ENCODE measurements around the gene PLSCR1.
"Not testable (repeated sequence)": the region's sequence is repeated elsewhere in the genome, so short reads cannot be mapped to it uniquely, and the experiment has no call there.

Gene PLSCR1

GRCh38 chr3:146493761-146494160, 50.6 kb downstream of the PLSCR1 start:
- no peak for DNase-seq (ENCODE audit: low read depth, low spot score)
- no peak overlapping the region for H3K9ac ChIP-seq (ENCODE audit: insufficient read length, low read depth)
- no peaks in the 10 kb centered on the region for H3K4me1 ChIP-seq (ENCODE audit: insufficient read depth, insufficient read length)
- peaks cover 11% of the 10 kb centered on the region; the same call in 1 of the 2 replicates for H3K9me3 ChIP-seq (ENCODE audit: insufficient read depth, low read length)
- no peak for TF ChIP-seq YY1 (IDR thresholded peaks at IDR 0.05; ENCODE audit: insufficient read depth, insufficient read length)
- no peak for TF ChIP-seq ZNF274 (IDR thresholded peaks at IDR 0.05; ENCODE audit: low read depth, low read length)
- H3K4me3 ChIP-seq (ENCODE audit: insufficient read length, low read depth), result no peak overlapping the region
- H3K36me3 ChIP-seq (ENCODE audit: insufficient read depth, insufficient read length, low read length), result no peaks in the 10 kb centered on the region
- H3K27me3 ChIP-seq (ENCODE audit: insufficient read depth, insufficient read length), result no peaks in the 10 kb centered on the region

- Histone ChIP-seq H3K36me3 (ENCODE audit: insufficient read depth, insufficient read length, low read length) (no peaks in the 10 kb centered on the region), H3K27me3 (ENCODE audit: insufficient read depth, insufficient read length) (no peaks in the 10 kb centered on the region), H3K9me3 (ENCODE audit: insufficient read depth, low read length) (peaks cover 11% of the 10 kb centered on the region; the same call in 1 of the 2 replicates), H3K4me1 (ENCODE audit: insufficient read depth, insufficient read length) (no peaks in the 10 kb centered on the region), H3K9ac (ENCODE audit: insufficient read length, low read depth) (no peak overlapping the region), H3K4me3 (ENCODE audit: insufficient read length, low read depth) (no peak overlapping the region)
- DNase-seq (ENCODE audit: low read depth, low spot score), result no peak
- TF ChIP-seq YY1 (IDR thresholded peaks at IDR 0.05; ENCODE audit: insufficient read depth, insufficient read length), result no peak
- TF ChIP-seq ZNF274 (IDR thresholded peaks at IDR 0.05; ENCODE audit: low read depth, low read length), result no peak
- no peak for TF ChIP-seq SUZ12 (IDR thresholded peaks at IDR 0.05; ENCODE audit: extremely low read depth, insufficient read depth, insufficient read length)
Measured at GRCh38 chr3:146493221-146493620, 51.2 kb downstream of the PLSCR1 start.

- no peaks in the 10 kb centered on the region for H3K36me3 ChIP-seq (ENCODE audit: insufficient read depth, insufficient read length, low read length)
- no peak overlapping the region for H3K4me3 ChIP-seq (ENCODE audit: insufficient read length, low read depth)
- no peaks in the 10 kb centered on the region for H3K4me1 ChIP-seq (ENCODE audit: insufficient read depth, insufficient read length)
- H3K9ac ChIP-seq (ENCODE audit: insufficient read length, low read depth), result no peak overlapping the region
- H3K9me3 ChIP-seq (ENCODE audit: insufficient read depth, low read length), result no peaks in the 10 kb centered on the region
- TF ChIP-seq YY1 (IDR thresholded peaks at IDR 0.05; ENCODE audit: insufficient read depth, insufficient read length) (no peak), SUZ12 (IDR thresholded peaks at IDR 0.05; ENCODE audit: extremely low read depth, insufficient read depth, insufficient read length) (no peak), ZNF274 (IDR thresholded peaks at IDR 0.05; ENCODE audit: low read depth, low read length) (no peak)
- no peaks in the 10 kb centered on the region for H3K27me3 ChIP-seq (ENCODE audit: insufficient read depth, insufficient read length)
- DNase-seq (ENCODE audit: low read depth, low spot score), result no peak
Measured at GRCh38 chr3:146491303-146491702, 53.1 kb downstream of the PLSCR1 start.

- Histone ChIP-seq H3K27me3 (ENCODE audit: insufficient read depth, insufficient read length) (no peaks in the 10 kb centered on the region), H3K4me3 (ENCODE audit: insufficient read length, low read depth) (no peak overlapping the region), H3K4me1 (ENCODE audit: insufficient read depth, insufficient read length) (no peaks in the 10 kb centered on the region), H3K9me3 (ENCODE audit: insufficient read depth, low read length) (no peaks in the 10 kb centered on the region), H3K36me3 (ENCODE audit: insufficient read depth, insufficient read length, low read length) (no peaks in the 10 kb centered on the region), H3K9ac (ENCODE audit: insufficient read length, low read depth) (no peak overlapping the region)
- no peak for DNase-seq (ENCODE audit: low read depth, low spot score)
- no peak for TF ChIP-seq ZNF274 (IDR thresholded peaks at IDR 0.05; ENCODE audit: low read depth, low read length)
- TF ChIP-seq YY1 (IDR thresholded peaks at IDR 0.05; ENCODE audit: insufficient read depth, insufficient read length), result no peak
- no peak for TF ChIP-seq SUZ12 (IDR thresholded peaks at IDR 0.05; ENCODE audit: extremely low read depth, insufficient read depth, insufficient read length)
Measured at GRCh38 chr3:146485297-146485696, 59.1 kb downstream of the PLSCR1 start.

- Histone ChIP-seq H3K4me3 (ENCODE audit: insufficient read length, low read depth) (no peak overlapping the region), H3K9me3 (ENCODE audit: insufficient read depth, low read length) (no peaks in the 10 kb centered on the region), H3K27me3 (ENCODE audit: insufficient read depth, insufficient read length) (no peaks in the 10 kb centered on the region), H3K4me1 (ENCODE audit: insufficient read depth, insufficient read length) (no peaks in the 10 kb centered on the region), H3K36me3 (ENCODE audit: insufficient read depth, insufficient read length, low read length) (no peaks in the 10 kb centered on the region), H3K9ac (ENCODE audit: insufficient read length, low read depth) (no peak overlapping the region)
- no peak for DNase-seq (ENCODE audit: low read depth, low spot score)
- TF ChIP-seq SUZ12 (IDR thresholded peaks at IDR 0.05; ENCODE audit: extremely low read depth, insufficient read depth, insufficient read length) (no peak), YY1 (IDR thresholded peaks at IDR 0.05; ENCODE audit: insufficient read depth, insufficient read length) (no peak), ZNF274 (IDR thresholded peaks at IDR 0.05; ENCODE audit: low read depth, low read length) (no peak)
Measured at GRCh38 chr3:146476094-146476740, 68.2 kb downstream of the PLSCR1 start.

GRCh38 chr3:146474976-146475375, 69.4 kb downstream of the PLSCR1 start:
- not testable (repeated sequence) for H3K9ac ChIP-seq (ENCODE audit: insufficient read length, low read depth); H3K4me3 ChIP-seq (ENCODE audit: insufficient read length, low read depth); DNase-seq (ENCODE audit: low read depth, low spot score); H3K4me1 ChIP-seq (ENCODE audit: insufficient read depth, insufficient read length); H3K36me3 ChIP-seq (ENCODE audit: insufficient read depth, insufficient read length, low read length); H3K9me3 ChIP-seq (ENCODE audit: insufficient read depth, low read length); H3K27me3 ChIP-seq (ENCODE audit: insufficient read depth, insufficient read length)

- no peak for TF ChIP-seq YY1 (IDR thresholded peaks at IDR 0.05; ENCODE audit: insufficient read depth, insufficient read length)
- TF ChIP-seq SUZ12 (IDR thresholded peaks at IDR 0.05; ENCODE audit: extremely low read depth, insufficient read depth, insufficient read length), result no peak
- TF ChIP-seq ZNF274 (IDR thresholded peaks at IDR 0.05; ENCODE audit: low read depth, low read length), result no peak
- DNase-seq (ENCODE audit: low read depth, low spot score), result no peak
- no peak overlapping the region for H3K9ac ChIP-seq (ENCODE audit: insufficient read length, low read depth)
- no peaks in the 10 kb centered on the region for H3K9me3 ChIP-seq (ENCODE audit: insufficient read depth, low read length)
- H3K36me3 ChIP-seq (ENCODE audit: insufficient read depth, insufficient read length, low read length), result no peaks in the 10 kb centered on the region
- no peak overlapping the region for H3K4me3 ChIP-seq (ENCODE audit: insufficient read length, low read depth)
- H3K4me1 ChIP-seq (ENCODE audit: insufficient read depth, insufficient read length), result no peaks in the 10 kb centered on the region
- no peaks in the 10 kb centered on the region for H3K27me3 ChIP-seq (ENCODE audit: insufficient read depth, insufficient read length)
Measured at GRCh38 chr3:146473726-146474125, 70.7 kb downstream of the PLSCR1 start.

Data from NT2/D1 (cell line).